GM18508 (cell line): ENCODE results near the gene RAB28.

Source experiments
- ATAC-seq: cut with Tn5 transposase; IDR thresholded peaks from one replicate; pipeline ENCODE4 v1.9.1; 2021; ENCODE audit warnings: moderate number of reproducible peaks; ENCODE audit not compliant: insufficient read depth, unreplicated experiment

RAB28 gene

GRCh38 chr4:13514722-13515121 lies 30.6 kb upstream of the RAB28 start:
- ATAC-seq: no peak

GRCh38 chr4:13511101-13511500 lies 27.0 kb upstream of the RAB28 start:
- ATAC-seq: no peak

- ATAC-seq: no peak
Measured at GRCh38 chr4:13509442-13509841, 25.3 kb upstream of the RAB28 start.

GRCh38 chr4:13504374-13504773 lies 20.2 kb upstream of the RAB28 start:
- ATAC-seq: no peak

- no peak for ATAC-seq
Measured at GRCh38 chr4:13498469-13498868, 14.3 kb upstream of the RAB28 start.

GRCh38 chr4:13496605-13497004 lies 12.5 kb upstream of the RAB28 start:
- ATAC-seq: no peak

GRCh38 chr4:13495753-13496152 lies 11.6 kb upstream of the RAB28 start:
- no peak for ATAC-seq

GRCh38 chr4:13493793-13494192 lies 9.7 kb upstream of the RAB28 start:
- no peak for ATAC-seq

GRCh38 chr4:13492747-13493146 lies 8.6 kb upstream of the RAB28 start:
- ATAC-seq: no peak

- peak; percentile 37 for ATAC-seq
Measured at GRCh38 chr4:13484749-13485221, 645 bp upstream of the RAB28 start.

- peak; percentile 8 for ATAC-seq
Measured at GRCh38 chr4:13483768-13484121, 395 bp downstream of the RAB28 start.

- ATAC-seq: no peak
Measured at GRCh38 chr4:13483136-13483767, 888 bp downstream of the RAB28 start.

- no peak for ATAC-seq
Measured at GRCh38 chr4:13481569-13481968, 2.6 kb downstream of the RAB28 start.

GRCh38 chr4:13478707-13479106 lies 5.4 kb downstream of the RAB28 start:
- ATAC-seq: no peak

- ATAC-seq: no peak
Measured at GRCh38 chr4:13478131-13478530, 6.0 kb downstream of the RAB28 start.

GRCh38 chr4:13476915-13477314 lies 7.2 kb downstream of the RAB28 start:
- no peak for ATAC-seq

- no peak for ATAC-seq
Measured at GRCh38 chr4:13476152-13476551, 8.0 kb downstream of the RAB28 start.

- ATAC-seq: no peak
Measured at GRCh38 chr4:13471400-13471799, 12.7 kb downstream of the RAB28 start.

GRCh38 chr4:13470379-13470778 lies 13.8 kb downstream of the RAB28 start:
- peak; percentile 56 for ATAC-seq

GRCh38 chr4:13464973-13465372 lies 19.2 kb downstream of the RAB28 start:
- no peak for ATAC-seq

- no peak for ATAC-seq
Measured at GRCh38 chr4:13464543-13464942, 19.6 kb downstream of the RAB28 start.

- no peak for ATAC-seq
Measured at GRCh38 chr4:13461191-13461905, 22.8 kb downstream of the RAB28 start.
